Activated T-cell treated with anti-CD3 and anti-CD28 coated beads, Interleukin-2, amount 50 U/mL, for 72 hours (primary cell): ENCODE measurements around the gene ANO2. TPM values are rescaled to one million over a fixed set of nuclear protein-coding genes. Genes with fewer than 3 reads are reported as not detected.

Experiments used
- ATAC-seq, 2 donors: fragments of 150-1000 bp; cut with Tn5 transposase; replicated peaks in 1 of 2; 2 replicates each; pipeline ENCODE4 v1.10.0; 2021; ENCODE audit warnings: moderate library complexity in 2 of 2, mild to moderate bottlenecking in 1 of 2
- DNase-seq, 2 donors: peaks; one replicate each; pipeline ENCODE4 v3.0.0; 2021 to 2022; ENCODE audit warnings: mixed read lengths in 1 of 2
- H3K27ac Mint-ChIP-seq: one replicate; pipeline ENCODE4 v1.8.0; 2022; ENCODE audit warnings: mild to moderate bottlenecking, moderate library complexity, mixed read lengths
- H3K27me3 Mint-ChIP-seq: one replicate; pipeline ENCODE4 v1.8.0; 2022; ENCODE audit warnings: low read depth, mixed read lengths
- H3K36me3 Mint-ChIP-seq, 2 donors: one replicate each; pipeline ENCODE4 v1.8.0; 2022; ENCODE audit warnings: mixed read lengths in 2 of 2, mild to moderate bottlenecking in 1 of 2; ENCODE audit not compliant: insufficient read depth in 2 of 2
- H3K4me1 Mint-ChIP-seq: one replicate; pipeline ENCODE4 v1.8.0; 2022; ENCODE audit warnings: low read depth, mixed read lengths
- H3K4me3 Mint-ChIP-seq, 2 donors: one replicate each; pipeline ENCODE4 v1.8.0; 2022; ENCODE audit warnings: mild to moderate bottlenecking in 2 of 2, mixed read lengths in 2 of 2, moderate library complexity in 2 of 2
- H3K9me3 Mint-ChIP-seq, 2 donors: one replicate each; pipeline ENCODE4 v1.8.0; 2022; ENCODE audit warnings: mixed read lengths in 2 of 2
- total RNA-seq, 2 donors: library from RNA; stranded (reverse); gene quantifications; one replicate each; pipeline ENCODE4 v1.2.3, GENCODE V29; 2022

The ANO2 gene
- not detected for total RNA-seq

DNA sequence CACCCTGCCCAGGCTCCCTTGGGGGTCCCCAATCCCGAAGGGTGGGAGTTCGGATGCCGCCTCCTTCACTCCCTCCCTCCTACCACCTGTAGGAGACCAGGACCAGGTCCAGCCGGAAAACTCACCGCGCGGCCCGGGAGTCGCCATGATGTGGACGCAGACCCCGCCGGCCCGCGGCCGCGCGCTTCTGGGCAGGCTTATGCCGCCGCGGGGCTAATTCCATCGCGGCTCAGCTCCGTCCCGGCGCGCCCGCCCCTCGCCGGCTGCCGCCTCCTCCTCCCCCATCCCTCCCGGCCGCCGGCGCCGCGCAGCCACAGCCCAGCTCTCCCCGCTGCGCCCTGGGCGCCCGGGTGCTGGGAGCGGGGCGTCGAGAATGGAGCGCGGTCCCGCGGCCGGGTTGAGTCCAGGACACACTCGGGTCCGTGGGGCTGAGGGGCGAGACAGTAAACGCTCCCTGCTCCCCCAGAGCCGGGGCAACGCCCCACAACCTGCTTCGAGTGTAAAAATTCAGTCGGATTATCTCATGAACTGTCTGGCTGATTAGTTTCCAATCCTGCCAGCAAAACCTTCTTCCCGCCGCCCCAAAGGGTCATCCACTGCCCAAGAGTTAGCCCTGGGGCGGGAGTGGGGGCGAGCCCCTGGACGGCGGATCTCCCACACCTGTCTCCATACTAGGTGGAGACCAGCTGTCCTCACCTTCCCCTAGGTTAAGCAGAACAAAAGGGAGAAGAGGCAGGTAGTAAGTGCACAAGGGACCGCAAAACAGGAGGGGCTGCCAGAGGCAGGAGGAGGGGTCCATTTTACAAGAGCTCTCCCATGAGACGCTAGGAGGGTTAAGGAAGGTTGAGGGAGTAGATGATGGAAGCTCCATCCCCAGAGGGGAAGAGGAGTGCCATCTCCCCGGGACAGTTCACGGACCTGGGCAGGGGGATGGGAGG, at the start of gene ANO2:
TSS of gene ANO2 (minus strand) at position 189 of the 938 bp plus-strand sequence. CDS start at position 147, 42 bp downstream.
- H3K27me3 Mint-ChIP-seq = peaks cover 83% of the 10 kb centered on the region
- no peak for DNase-seq
- peaks cover 7% of the 10 kb centered on the region for H3K4me1 Mint-ChIP-seq
- no peaks in the 10 kb centered on the region for H3K9me3 Mint-ChIP-seq
- peak within 1 kb of the TSS; percentile 38 to 68 for H3K4me3 Mint-ChIP-seq
- no peak for ATAC-seq
- no peak within 1 kb of the TSS for H3K27ac Mint-ChIP-seq
- no peaks in the 10 kb centered on the region for H3K36me3 Mint-ChIP-seq

DNA sequence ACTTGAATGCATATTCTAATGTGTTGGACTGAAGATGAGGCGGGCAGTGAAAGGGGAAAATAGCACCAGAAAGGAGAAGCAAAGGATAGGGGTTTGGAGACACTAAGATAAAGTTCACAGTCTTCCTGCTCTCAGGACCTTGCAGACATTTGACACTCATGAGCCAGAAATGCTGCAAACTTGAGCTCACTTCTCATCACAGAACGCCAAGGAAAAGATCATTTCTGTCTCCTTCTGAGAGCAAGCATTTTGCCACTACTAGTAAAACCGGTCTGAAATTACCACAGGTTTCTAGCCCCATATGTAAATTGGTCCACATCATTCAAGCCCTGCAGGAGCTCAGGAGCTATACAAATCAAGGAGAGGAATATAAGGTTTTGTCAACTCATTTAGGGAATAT, 44.6 kb upstream of the ANO2 start:
- Mint-ChIP-seq H3K4me1 (no peaks in the 10 kb centered on the region), H3K9me3 (no peaks in the 10 kb centered on the region), H3K4me3 (no peak overlapping the region), H3K36me3 (no peaks in the 10 kb centered on the region), H3K27me3 (no peaks in the 10 kb centered on the region), H3K27ac (no peak overlapping the region)
- ATAC-seq (no peak), DNase-seq (no peak)

DNA sequence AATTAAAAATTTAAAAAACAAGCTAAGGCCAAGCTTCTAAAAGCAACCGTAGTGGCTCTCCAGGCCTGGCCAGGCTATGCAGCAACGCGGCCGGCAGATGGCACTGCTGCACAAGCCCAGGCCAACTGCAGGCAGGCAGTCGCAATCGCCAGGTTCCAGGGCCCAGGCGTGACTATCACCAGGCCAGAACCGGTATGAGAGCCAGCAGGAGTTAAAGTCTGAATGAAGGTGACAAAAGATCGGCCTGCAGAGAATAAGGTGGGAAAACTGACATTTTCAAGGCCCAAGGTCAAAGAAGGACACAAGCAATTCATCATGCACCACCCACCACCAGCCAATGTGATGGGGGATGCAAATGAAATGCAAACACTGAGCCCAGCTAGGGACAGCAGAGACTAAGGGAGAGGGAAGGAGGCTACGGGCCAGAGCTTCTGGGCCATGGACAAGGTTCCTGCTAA, 43.6 kb upstream of the ANO2 start:
- H3K27ac Mint-ChIP-seq = no peak overlapping the region
- no peaks in the 10 kb centered on the region for H3K4me1 Mint-ChIP-seq
- DNase-seq = peak; percentile 78 to 80
- no peaks in the 10 kb centered on the region for H3K36me3 Mint-ChIP-seq
- peak; percentile 85 to 88 for ATAC-seq
- no peaks in the 10 kb centered on the region for H3K9me3 Mint-ChIP-seq
- no peaks in the 10 kb centered on the region for H3K27me3 Mint-ChIP-seq
- H3K4me3 Mint-ChIP-seq = no peak overlapping the region

DNA sequence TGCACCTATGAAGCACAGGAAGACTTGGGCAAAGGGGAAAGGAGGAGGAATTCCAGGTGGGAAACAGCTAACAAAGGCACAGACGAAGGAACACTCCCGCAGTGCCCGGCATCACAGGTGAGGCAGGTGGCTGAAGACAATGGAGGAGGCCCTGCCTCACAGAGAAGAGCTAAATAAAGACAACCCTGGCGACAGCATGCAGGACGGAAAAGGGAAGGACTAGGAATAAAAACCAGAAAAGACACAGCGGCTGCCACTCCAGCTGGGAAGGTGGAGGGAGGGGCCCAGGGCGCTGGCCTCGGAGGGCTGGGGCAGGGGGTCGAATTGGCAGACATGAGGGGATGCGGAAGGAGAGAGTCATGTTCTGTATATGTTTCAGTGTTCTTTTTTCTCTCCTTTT, 43.0 kb upstream of the ANO2 start:
- no peaks in the 10 kb centered on the region for H3K9me3 Mint-ChIP-seq
- no peak for ATAC-seq
- H3K27me3 Mint-ChIP-seq = no peaks in the 10 kb centered on the region
- H3K4me3 Mint-ChIP-seq = no peak overlapping the region
- no peaks in the 10 kb centered on the region for H3K4me1 Mint-ChIP-seq
- DNase-seq = no peak
- H3K27ac Mint-ChIP-seq = no peak overlapping the region
- H3K36me3 Mint-ChIP-seq = no peaks in the 10 kb centered on the region

DNA sequence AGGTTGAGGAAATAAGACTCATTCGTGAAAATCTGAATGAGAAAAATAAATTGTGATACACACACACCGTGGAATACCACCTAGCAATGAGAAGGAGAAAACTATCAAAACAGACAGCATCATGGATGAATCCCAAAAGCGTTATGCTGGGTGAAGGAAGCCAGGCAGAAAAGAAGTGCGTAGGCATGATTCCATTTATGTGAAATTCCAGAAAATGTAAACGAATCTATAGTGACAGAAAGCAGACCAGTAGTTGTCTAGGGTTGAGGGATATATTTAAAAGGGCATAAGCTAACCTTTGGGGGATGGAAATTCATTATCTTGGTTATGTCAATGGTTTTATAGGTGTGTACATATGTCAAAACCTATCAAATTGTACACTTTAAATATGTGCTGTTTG, 42.5 kb upstream of the ANO2 start:
- no peak for ATAC-seq
- no peaks in the 10 kb centered on the region for H3K27me3 Mint-ChIP-seq
- no peak overlapping the region for H3K27ac Mint-ChIP-seq
- no peak for DNase-seq
- no peaks in the 10 kb centered on the region for H3K9me3 Mint-ChIP-seq
- no peaks in the 10 kb centered on the region for H3K4me1 Mint-ChIP-seq
- H3K4me3 Mint-ChIP-seq = no peak overlapping the region
- H3K36me3 Mint-ChIP-seq = no peaks in the 10 kb centered on the region

DNA sequence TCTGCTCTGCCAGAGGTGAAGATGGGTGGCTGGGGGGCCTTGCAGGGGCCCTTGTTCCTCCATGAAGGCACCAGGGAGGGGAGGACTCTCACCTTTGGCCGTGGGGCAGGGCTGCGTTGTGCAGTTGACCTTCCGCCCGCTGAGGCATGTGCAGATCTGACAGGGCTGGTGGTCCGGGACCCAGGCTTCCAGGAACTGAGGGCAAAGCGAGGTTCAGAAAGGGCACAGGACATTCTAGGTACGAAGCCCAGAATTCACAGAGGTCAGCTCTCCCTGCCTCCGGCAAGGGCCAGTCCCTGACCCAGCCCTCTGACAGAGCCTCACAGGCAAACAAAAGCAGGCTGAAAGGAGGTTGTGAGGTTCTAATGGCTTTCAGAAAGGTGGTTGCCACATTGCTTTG, 40.4 kb upstream of the ANO2 start:
- Mint-ChIP-seq H3K27me3 (no peaks in the 10 kb centered on the region), H3K36me3 (no peaks in the 10 kb centered on the region), H3K27ac (no peak overlapping the region), H3K9me3 (no peaks in the 10 kb centered on the region), H3K4me1 (no peaks in the 10 kb centered on the region), H3K4me3 (no peak overlapping the region)
- no peak for ATAC-seq
- no peak for DNase-seq

DNA sequence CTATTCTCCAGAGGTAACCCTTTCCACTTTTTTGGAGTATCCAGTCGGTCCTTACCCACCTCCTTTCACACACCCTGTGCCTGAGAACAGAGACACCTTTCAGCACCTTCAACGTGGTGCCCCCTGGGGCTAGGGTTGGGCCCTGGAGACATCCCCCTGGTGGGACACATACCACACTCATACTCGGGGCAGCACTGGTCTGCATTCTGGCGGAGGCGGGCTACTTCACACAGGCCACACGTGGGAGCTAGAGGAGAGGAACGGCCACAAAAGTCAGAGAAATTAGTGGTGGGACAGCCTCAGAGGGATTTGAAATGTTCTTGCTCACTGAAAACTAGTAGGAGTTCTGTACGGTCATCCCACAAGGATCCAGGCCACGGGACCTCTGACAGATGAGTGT, 39.8 kb upstream of the ANO2 start:
- Mint-ChIP-seq H3K4me1 (no peaks in the 10 kb centered on the region), H3K36me3 (no peaks in the 10 kb centered on the region), H3K9me3 (no peaks in the 10 kb centered on the region), H3K27me3 (no peaks in the 10 kb centered on the region), H3K27ac (no peak overlapping the region), H3K4me3 (no peak overlapping the region)
- no peak for DNase-seq
- no peak for ATAC-seq

DNA sequence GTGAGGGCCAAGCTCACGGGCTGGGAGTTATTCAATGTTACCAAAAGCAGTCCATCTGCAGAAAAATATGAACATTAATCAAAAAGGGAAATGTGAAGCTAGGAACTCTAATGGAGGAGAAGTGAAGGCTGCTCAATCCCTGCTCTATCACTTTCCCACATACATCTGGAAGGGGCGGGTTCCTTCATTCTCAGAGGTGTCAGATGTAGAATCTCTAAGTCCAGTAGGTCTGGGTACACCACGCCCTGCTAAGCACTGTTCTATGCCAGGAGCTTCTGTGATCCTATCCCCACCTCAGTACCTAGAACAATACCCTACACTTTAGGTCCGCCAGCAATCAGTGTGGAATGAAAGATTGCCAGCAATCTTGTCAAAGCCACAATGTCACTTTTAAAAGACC, 37.0 kb upstream of the ANO2 start:
- Mint-ChIP-seq H3K36me3 (no peaks in the 10 kb centered on the region), H3K27ac (no peak overlapping the region), H3K9me3 (no peaks in the 10 kb centered on the region), H3K4me1 (no peaks in the 10 kb centered on the region), H3K27me3 (peaks cover 2% of the 10 kb centered on the region), H3K4me3 (no peak overlapping the region)
- ATAC-seq (no peak), DNase-seq (no peak)

DNA sequence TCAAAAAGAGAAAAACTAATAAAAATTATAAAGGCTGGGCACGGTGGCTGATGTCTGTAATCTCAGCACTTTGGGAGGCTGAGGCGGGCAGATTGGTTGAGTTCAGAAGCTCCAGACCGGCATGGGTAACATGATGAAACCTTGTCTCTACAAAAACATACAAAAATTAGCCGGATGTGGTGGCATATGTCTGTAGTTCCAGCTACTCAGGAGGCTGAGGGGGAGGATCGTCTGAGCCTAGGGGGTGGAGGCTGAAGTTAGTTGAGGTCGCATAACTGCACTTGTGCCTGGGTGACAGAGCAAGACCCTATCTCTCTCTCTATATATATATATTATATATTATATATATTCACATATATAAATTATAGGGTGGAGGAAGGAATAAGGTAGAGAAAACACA, 32.5 kb upstream of the ANO2 start:
- ATAC-seq (no peak), DNase-seq (no peak)
- H3K27me3 Mint-ChIP-seq = peaks cover 13% of the 10 kb centered on the region
- H3K36me3 Mint-ChIP-seq = no peaks in the 10 kb centered on the region
- no peaks in the 10 kb centered on the region for H3K9me3 Mint-ChIP-seq
- no peaks in the 10 kb centered on the region for H3K4me1 Mint-ChIP-seq
- no peak overlapping the region for H3K4me3 Mint-ChIP-seq
- no peak overlapping the region for H3K27ac Mint-ChIP-seq

DNA sequence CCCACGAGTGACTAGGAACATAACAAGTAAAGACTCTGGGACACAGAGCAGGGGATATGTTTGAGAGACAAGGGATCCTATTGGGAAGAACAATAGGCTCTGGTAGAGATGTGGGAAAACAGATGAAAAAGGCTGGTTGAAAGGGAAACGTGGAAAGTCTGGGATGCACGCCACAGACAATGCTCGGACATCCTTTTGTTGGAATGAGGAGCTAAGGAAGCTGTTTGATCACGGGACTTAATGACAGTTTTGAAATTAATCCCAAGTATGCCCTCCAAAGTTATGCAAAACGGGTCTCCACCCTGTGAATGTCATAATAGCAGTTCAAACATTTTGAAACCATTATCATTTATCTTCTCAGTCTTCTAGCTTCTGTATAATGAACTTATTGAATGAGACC, 31.7 kb upstream of the ANO2 start:
- H3K4me1 Mint-ChIP-seq = no peaks in the 10 kb centered on the region
- ATAC-seq (no peak), DNase-seq (no peak)
- peaks cover 13% of the 10 kb centered on the region for H3K27me3 Mint-ChIP-seq
- H3K9me3 Mint-ChIP-seq = no peaks in the 10 kb centered on the region
- no peak overlapping the region for H3K27ac Mint-ChIP-seq
- no peaks in the 10 kb centered on the region for H3K36me3 Mint-ChIP-seq
- H3K4me3 Mint-ChIP-seq = no peak overlapping the region

DNA sequence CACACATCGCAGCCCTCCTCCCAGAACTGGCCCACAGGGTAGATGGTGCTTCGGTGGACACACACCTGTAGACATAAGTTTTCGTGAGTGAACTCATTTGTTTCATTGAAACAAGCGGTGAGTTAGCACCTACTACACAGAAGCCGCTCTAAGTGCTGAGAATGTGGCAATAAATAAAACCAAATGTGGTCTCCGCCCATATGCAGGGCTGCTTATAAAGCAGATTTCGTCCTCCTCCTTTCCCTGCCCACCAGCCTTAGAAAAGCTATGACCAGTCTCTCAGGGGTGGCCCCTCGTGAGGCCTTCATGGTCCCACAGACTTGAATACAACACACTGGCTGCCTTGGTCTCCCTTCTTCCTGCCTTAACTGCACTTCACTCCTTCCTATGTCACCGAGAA, 31.1 kb upstream of the ANO2 start:
- H3K27me3 Mint-ChIP-seq = peaks cover 13% of the 10 kb centered on the region
- no peaks in the 10 kb centered on the region for H3K4me1 Mint-ChIP-seq
- no peak overlapping the region for H3K27ac Mint-ChIP-seq
- no peaks in the 10 kb centered on the region for H3K36me3 Mint-ChIP-seq
- ATAC-seq = no peak
- H3K9me3 Mint-ChIP-seq = no peaks in the 10 kb centered on the region
- H3K4me3 Mint-ChIP-seq = no peak overlapping the region
- no peak for DNase-seq

DNA sequence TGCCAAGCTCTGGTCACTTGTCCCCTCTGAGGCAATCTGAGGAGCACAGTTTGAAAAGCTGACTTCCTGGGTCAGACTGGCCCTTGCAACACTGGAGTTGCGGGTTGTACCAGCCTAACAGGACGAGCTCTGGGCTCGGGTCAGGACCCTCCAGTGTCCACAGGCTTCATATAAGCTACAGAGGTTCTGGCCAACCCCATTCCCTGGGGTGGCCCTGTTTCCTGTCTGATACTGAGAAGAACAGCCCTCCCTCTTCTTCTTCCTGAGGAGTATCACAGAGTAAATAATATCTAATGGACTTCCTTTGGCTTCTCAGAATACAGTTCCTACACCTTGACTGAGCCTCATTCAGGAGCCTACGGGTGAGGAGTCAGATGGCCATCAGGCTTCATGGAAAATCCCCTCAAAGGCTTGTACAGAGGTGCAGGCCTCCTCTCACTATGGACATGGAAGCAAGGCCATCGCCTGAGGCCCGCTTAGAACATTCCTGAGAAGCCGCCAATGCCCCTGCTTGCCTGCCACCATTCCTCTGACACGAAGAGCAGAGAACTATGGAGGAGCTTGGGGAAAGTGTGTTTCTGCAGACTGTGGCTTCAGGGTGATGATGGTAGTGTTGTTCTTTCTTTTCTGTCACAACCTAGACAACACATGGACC, 28.5 kb upstream of the ANO2 start:
- H3K27ac Mint-ChIP-seq = no peak overlapping the region
- no peak overlapping the region for H3K4me3 Mint-ChIP-seq

DNA sequence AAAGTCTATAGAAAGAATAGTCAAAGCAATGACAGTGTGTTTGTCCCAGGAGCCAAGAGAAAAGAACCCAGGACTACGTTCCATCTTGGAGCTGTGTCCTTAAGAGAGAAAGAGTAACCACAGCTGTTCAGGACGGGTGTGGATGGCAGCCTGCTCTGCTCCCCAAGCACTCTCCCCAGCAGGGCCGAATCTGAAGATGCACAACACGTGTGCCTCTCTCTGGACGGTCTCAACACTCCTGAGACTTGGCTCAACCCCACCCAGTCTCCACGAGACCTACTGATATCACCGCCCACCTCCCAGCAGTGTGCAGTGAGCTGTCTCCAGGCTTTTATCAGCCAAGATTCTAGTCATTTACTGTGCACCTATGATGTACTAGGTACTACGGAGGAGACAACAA, 27.3 kb upstream of the ANO2 start:
- H3K9me3 Mint-ChIP-seq = no peaks in the 10 kb centered on the region
- H3K27ac Mint-ChIP-seq = no peak overlapping the region
- no peak for DNase-seq
- H3K4me3 Mint-ChIP-seq = no peak overlapping the region
- H3K36me3 Mint-ChIP-seq = no peaks in the 10 kb centered on the region
- no peaks in the 10 kb centered on the region for H3K4me1 Mint-ChIP-seq
- no peak for ATAC-seq
- H3K27me3 Mint-ChIP-seq = peaks cover 13% of the 10 kb centered on the region

More for the DNA sequence above, 28.5 kb upstream of the ANO2 start:
- Mint-ChIP-seq H3K9me3 (no peaks in the 10 kb centered on the region), H3K27me3 (peaks cover 13% of the 10 kb centered on the region), H3K4me1 (no peaks in the 10 kb centered on the region), H3K36me3 (no peaks in the 10 kb centered on the region)
- no peak for DNase-seq
- ATAC-seq = no peak
